GM19467 (cell line): ENCODE results near the gene SMIM1.

ENCODE experiments used
- ATAC-seq: cut with Tn5 transposase; IDR thresholded peaks from one replicate; pipeline ENCODE4 v1.9.1; 2021; ENCODE audit warnings: mild to moderate bottlenecking, moderate library complexity; ENCODE audit not compliant: unreplicated experiment

SMIM1 gene

GRCh38 chr1:3775490-3776230, 3.1 kb downstream of the SMIM1 start:
- no peak for ATAC-seq

- no peak for ATAC-seq
Measured at GRCh38 chr1:3776231-3776961, 3.8 kb downstream of the SMIM1 start.

GRCh38 chr1:3777078-3777547, 4.6 kb downstream of the SMIM1 start:
- no peak for ATAC-seq

- no peak for ATAC-seq
Measured at GRCh38 chr1:3777647-3778589, 5.4 kb downstream of the SMIM1 start.

GRCh38 chr1:3778590-3779264, 6.2 kb downstream of the SMIM1 start:
- no peak for ATAC-seq

GRCh38 chr1:3779265-3779911, 6.8 kb downstream of the SMIM1 start:
- ATAC-seq = no peak

GRCh38 chr1:3779912-3780416, 7.4 kb downstream of the SMIM1 start:
- ATAC-seq = no peak

GRCh38 chr1:3780901-3781300, 8.4 kb downstream of the SMIM1 start:
- ATAC-seq = no peak

- no peak for ATAC-seq
Measured at GRCh38 chr1:3783651-3784474, 11.3 kb downstream of the SMIM1 start.

- no peak for ATAC-seq
Measured at GRCh38 chr1:3785045-3785444, 12.5 kb downstream of the SMIM1 start.

- ATAC-seq = no peak
Measured at GRCh38 chr1:3785456-3786157, 13.1 kb downstream of the SMIM1 start.

- ATAC-seq = no peak
Measured at GRCh38 chr1:3786468-3787348, 14.2 kb downstream of the SMIM1 start.

GRCh38 chr1:3787349-3787715, 14.8 kb downstream of the SMIM1 start:
- ATAC-seq = no peak

- no peak for ATAC-seq
Measured at GRCh38 chr1:3787745-3788605, 15.4 kb downstream of the SMIM1 start.

GRCh38 chr1:3788756-3789420, 16.3 kb downstream of the SMIM1 start:
- ATAC-seq = no peak
